WTC11 (cell line): ENCODE data around the gene UNKL. TPM values are rescaled to one million over a fixed set of nuclear protein-coding genes. Genes with fewer than 3 reads are reported as not detected.

Experiments
- ATAC-seq: fragments of 200-7000 bp; cut with Tn5 transposase; 2 replicates; pipeline ENCODE4 v1.10.0; 2021; ENCODE audit warnings: mild to moderate bottlenecking, moderate library complexity
- CTCF ChIA-PET: fragments of 300-600 bp; sonication (Branson Sonifier 250); formaldehyde crosslinking; loops from one replicate; lab custom pipeline; 2021; ENCODE audit warnings: antibody characterized with exemption; lab: Charles Lee
- POLR2A ChIA-PET: fragments of 350-600 bp; sonication (Branson Sonifier 250); formaldehyde crosslinking; loops from one replicate; lab custom pipeline; 2021; ENCODE audit warnings: antibody characterized with exemption; lab: Charles Lee
- DNase-seq: peaks from one replicate; pipeline ENCODE4 v3.0.0; 2021; ENCODE audit warnings: low spot score
- H3K27ac Mint-ChIP-seq: 2 replicates; pipeline ENCODE4 v1.8.0; 2021; ENCODE audit warnings: mixed read lengths
- H3K27me3 Mint-ChIP-seq: 2 replicates; pipeline ENCODE4 v1.8.0; 2021; ENCODE audit warnings: low read depth, mild to moderate bottlenecking, moderate library complexity, mixed read lengths
- H3K36me3 Mint-ChIP-seq: 2 replicates; pipeline ENCODE4 v1.8.0; 2021; ENCODE audit warnings: mixed read lengths
- H3K4me1 Mint-ChIP-seq: 2 replicates; pipeline ENCODE4 v1.8.0; 2022; ENCODE audit warnings: mixed read lengths
- H3K4me3 Mint-ChIP-seq: 2 replicates; pipeline ENCODE4 v1.8.0; 2021; ENCODE audit warnings: mild to moderate bottlenecking, moderate library complexity, mixed read lengths
- H3K9me3 Mint-ChIP-seq: 2 replicates; pipeline ENCODE4 v1.8.0; 2021; ENCODE audit warnings: mixed read lengths
- ARID4B ChIP-seq: sonication (generic); formaldehyde crosslinking; IDR thresholded peaks from 2 replicates; pipeline ENCODE4 v1.8.0; 2023; ENCODE audit warnings: missing genetic modification reagents, mild to moderate bottlenecking, borderline replicate concordance
- CREM ChIP-seq: sonication (generic); formaldehyde crosslinking; IDR thresholded peaks from 2 replicates; pipeline ENCODE4 v1.8.1; 2022; ENCODE audit warnings: mild to moderate bottlenecking, missing genetic modification reagents, moderate library complexity
- E2F1 ChIP-seq: sonication (generic); formaldehyde crosslinking; IDR thresholded peaks from 2 replicates; pipeline ENCODE4 v1.8.0; 2022; ENCODE audit warnings: mild to moderate bottlenecking, missing genetic modification reagents
- ETV6 ChIP-seq: sonication (generic); formaldehyde crosslinking; IDR thresholded peaks from 2 replicates; pipeline ENCODE4 v1.8.1; 2022; ENCODE audit warnings: mild to moderate bottlenecking, missing genetic modification reagents
- FOXK1 ChIP-seq: sonication (generic); formaldehyde crosslinking; IDR thresholded peaks from 2 replicates; pipeline ENCODE4 v1.8.0; 2022; ENCODE audit warnings: mild to moderate bottlenecking, moderate library complexity, missing genetic modification reagents
- GRHL2 ChIP-seq: fragments of 250-450 bp; sonication (Bioruptor Pico); IDR thresholded peaks from 2 replicates; pipeline ENCODE4 v1.8.0; 2022; ENCODE audit warnings: mild to moderate bottlenecking, moderate library complexity; ENCODE audit not compliant: insufficient replicate concordance, severe bottlenecking
- IRF1 ChIP-seq: sonication (generic); formaldehyde crosslinking; IDR thresholded peaks from 2 replicates; pipeline ENCODE4 v1.8.0; 2023; ENCODE audit warnings: missing genetic modification reagents
- IRF2 ChIP-seq: sonication (generic); formaldehyde crosslinking; IDR thresholded peaks from 2 replicates; pipeline ENCODE4 v1.8.0; 2022; ENCODE audit warnings: low read depth, missing genetic modification reagents, borderline replicate concordance
- JAZF1 ChIP-seq: fragments of 250-450 bp; sonication (Bioruptor Pico); IDR thresholded peaks from 2 replicates; pipeline ENCODE4 v1.9.0; 2021; ENCODE audit warnings: moderate library complexity, mild to moderate bottlenecking, inconsistent platforms
- MLX ChIP-seq: sonication (generic); formaldehyde crosslinking; IDR thresholded peaks from 2 replicates; pipeline ENCODE4 v1.8.1; 2023; ENCODE audit warnings: mild to moderate bottlenecking, missing genetic modification reagents, moderate library complexity
- MYBL2 ChIP-seq: sonication (generic); formaldehyde crosslinking; IDR thresholded peaks from 2 replicates; pipeline ENCODE4 v1.8.1; 2023; ENCODE audit warnings: mild to moderate bottlenecking, moderate library complexity, missing genetic modification reagents
- NFE2L1 ChIP-seq: sonication (generic); formaldehyde crosslinking; IDR thresholded peaks from 2 replicates; pipeline ENCODE4 v1.8.1; 2023; ENCODE audit warnings: missing genetic modification reagents
- NR2C2 ChIP-seq: sonication (generic); formaldehyde crosslinking; IDR thresholded peaks from 2 replicates; pipeline ENCODE4 v1.8.0; 2022; ENCODE audit warnings: mild to moderate bottlenecking, missing genetic modification reagents
- PRRX2 ChIP-seq: fragments of 250-450 bp; sonication (Bioruptor Pico); IDR thresholded peaks from 2 replicates; pipeline ENCODE4 v1.8.0; 2021; ENCODE audit warnings: mild to moderate bottlenecking
- SMAD3 ChIP-seq: sonication (generic); formaldehyde crosslinking; IDR thresholded peaks from 2 replicates; pipeline ENCODE4 v1.8.0; 2022; ENCODE audit warnings: missing genetic modification reagents, mild to moderate bottlenecking, borderline replicate concordance
- SMAD4 ChIP-seq: sonication (generic); formaldehyde crosslinking; IDR thresholded peaks from 2 replicates; pipeline ENCODE4 v1.8.0; 2022; ENCODE audit warnings: mild to moderate bottlenecking, missing genetic modification reagents
- STAT6 ChIP-seq: sonication (generic); formaldehyde crosslinking; conservative IDR thresholded peaks from 2 replicates; pipeline ENCODE4 v1.8.1; 2023; ENCODE audit warnings: mild to moderate bottlenecking, low read depth, missing genetic modification reagents, moderate library complexity
- TEAD4 ChIP-seq: sonication (generic); formaldehyde crosslinking; IDR thresholded peaks from 2 replicates; pipeline ENCODE4 v1.8.0; 2022; ENCODE audit warnings: mild to moderate bottlenecking, missing genetic modification reagents
- TP53 ChIP-seq: sonication (generic); formaldehyde crosslinking; IDR thresholded peaks from 2 replicates; pipeline ENCODE4 v1.8.1; 2023; ENCODE audit warnings: mild to moderate bottlenecking, missing genetic modification reagents
- ZBTB21 ChIP-seq: sonication (generic); formaldehyde crosslinking; IDR thresholded peaks from 2 replicates; pipeline ENCODE4 v1.8.1; 2023; ENCODE audit warnings: mild to moderate bottlenecking, missing genetic modification reagents, borderline replicate concordance
- ZNF138 ChIP-seq: sonication (generic); formaldehyde crosslinking; conservative IDR thresholded peaks from 2 replicates; pipeline ENCODE4 v1.8.1; 2022; ENCODE audit warnings: mild to moderate bottlenecking, moderate library complexity, missing genetic modification reagents
- ZNF423 ChIP-seq: fragments of 250-450 bp; sonication (Bioruptor Pico); IDR thresholded peaks from 2 replicates; pipeline ENCODE4 v2.1.2; 2022; ENCODE audit warnings: mild to moderate bottlenecking, moderate library complexity
- total RNA-seq: library from RNA; stranded (reverse); gene quantifications from 3 replicates; pipeline ENCODE4 v1.2.3, GENCODE V29; 2021

The UNKL gene
- total RNA-seq, 1 experiment from 2014 or later = 53.3 TPM

GRCh38 chr16:1383556-1383955, 30.9 kb downstream of the UNKL start:
- ATAC-seq = no peak
- Mint-ChIP-seq H3K27ac (no peak overlapping the region), H3K4me1 (peaks cover 8% of the 10 kb centered on the region), H3K4me3 (no peak overlapping the region), H3K36me3 (no peaks in the 10 kb centered on the region), H3K9me3 (no peaks in the 10 kb centered on the region), H3K27me3 (no peaks in the 10 kb centered on the region)
- ChIA-PET POLR2A (no interaction called here), CTCF (interaction anchor here (1.0 kb wide), 1 partner anchor 20 kb away, joined by 3 read pairs; no protein-coding TSS in a partner anchor)
- no peak for DNase-seq
- TF ChIP-seq JAZF1 (no peak), NFE2L1 (CRISPR knock-in tag) (no peak), TEAD4 (no peak), ETV6 (CRISPR knock-in tag) (no peak), ZNF138 (CRISPR knock-in tag) (no peak), ARID4B (CRISPR knock-in tag) (no peak), SMAD4 (no peak), E2F1 (CRISPR knock-in tag) (no peak), PRRX2 (CRISPR knock-in tag) (no peak), IRF1 (CRISPR knock-in tag) (no peak), ZNF423 (CRISPR knock-in tag) (no peak), CREM (CRISPR knock-in tag) (no peak), MLX (CRISPR knock-in tag) (no peak), NR2C2 (CRISPR knock-in tag) (no peak), SMAD3 (CRISPR knock-in tag) (no peak), ZBTB21 (no peak), GRHL2 (no peak)

GRCh38 chr16:1381612-1382406, 32.7 kb downstream of the UNKL start:
- no peak for DNase-seq
- POLR2A ChIA-PET = no interaction called here
- TF ChIP-seq IRF2 (CRISPR knock-in tag) (no peak), E2F1 (CRISPR knock-in tag) (no peak), STAT6 (CRISPR knock-in tag) (no peak), SMAD4 (no peak), FOXK1 (no peak), MLX (CRISPR knock-in tag) (no peak), MYBL2 (CRISPR knock-in tag) (no peak), TP53 (no peak), NFE2L1 (CRISPR knock-in tag) (no peak)

More at GRCh38 chr16:1381612-1382406, 32.7 kb downstream of the UNKL start:
- Mint-ChIP-seq H3K4me3 (no peak overlapping the region), H3K27me3 (no peaks in the 10 kb centered on the region), H3K27ac (no peak overlapping the region), H3K9me3 (no peaks in the 10 kb centered on the region), H3K36me3 (no peaks in the 10 kb centered on the region), H3K4me1 (peaks cover 18% of the 10 kb centered on the region)
- CTCF ChIA-PET = no interaction called here
- no peak for ATAC-seq
